Progenitor cell of endocrine pancreas (in vitro differentiated cells): ENCODE results near the gene AGBL5. TPM values are rescaled to one million over a fixed set of nuclear protein-coding genes. Genes with fewer than 3 reads are reported as not detected.

Source experiments
- DNase-seq: peaks from one replicate; pipeline ENCODE4 v3.0.0; 2021; ENCODE audit warnings: low spot score; ENCODE audit not compliant: unreplicated experiment
- H3K27ac Mint-ChIP-seq: 2 replicates; pipeline ENCODE4 v1.8.0; 2021; ENCODE audit warnings: mild to moderate bottlenecking, moderate library complexity, mixed read lengths
- H3K27me3 Mint-ChIP-seq: 2 replicates; pipeline ENCODE4 v1.8.0; 2021; ENCODE audit warnings: mixed read lengths
- H3K36me3 Mint-ChIP-seq: 2 replicates; pipeline ENCODE4 v1.8.0; 2022; ENCODE audit warnings: mixed read lengths; ENCODE audit not compliant: insufficient read depth
- H3K4me1 Mint-ChIP-seq: 2 replicates; pipeline ENCODE4 v1.8.0; 2021; ENCODE audit warnings: low read depth, mixed read lengths
- H3K4me3 Mint-ChIP-seq: 2 replicates; pipeline ENCODE4 v1.8.0; 2021; ENCODE audit warnings: low read depth, mild to moderate bottlenecking, moderate library complexity, mixed read lengths
- H3K9me3 Mint-ChIP-seq: 2 replicates; pipeline ENCODE4 v1.8.0; 2021; ENCODE audit warnings: low read depth, mixed read lengths
- CTCF ChIP-seq: fragments of 200-600 bp; sonication (generic); IDR thresholded peaks from one replicate; pipeline ENCODE4 v1.5.0; 2021; ENCODE audit warnings: antibody characterized with exemption, mild to moderate bottlenecking; ENCODE audit not compliant: unreplicated experiment
- total RNA-seq: library from RNA; stranded (reverse); gene quantifications from 2 replicates; pipeline ENCODE4 v1.2.1, GENCODE V29; 2021

AGBL5 gene
- total RNA-seq, 1 donor from 2014 or later: 60.2 TPM

DNA sequence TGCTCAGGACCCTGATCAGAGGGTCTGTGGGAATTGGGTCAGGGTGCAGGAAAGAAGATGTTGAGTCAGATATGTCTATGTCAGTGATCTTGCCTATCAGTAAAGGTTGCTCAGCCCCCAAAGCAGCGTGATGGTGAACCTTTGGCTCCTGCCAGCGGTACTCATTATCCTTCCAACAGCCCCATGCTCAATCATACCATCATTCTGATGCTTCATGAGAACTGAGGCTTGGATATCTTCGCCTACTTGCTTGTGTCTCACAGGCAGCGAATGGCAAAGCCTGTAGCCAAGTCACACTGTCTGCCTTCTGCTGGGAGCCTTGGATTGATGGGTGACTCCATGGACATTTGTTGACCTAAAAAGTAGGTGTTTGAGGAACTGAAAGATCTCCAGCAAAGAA is 37.7 kb upstream of the AGBL5 start:
- TF ChIP-seq CTCF: no peak
- no peaks in the 10 kb centered on the region for H3K9me3 Mint-ChIP-seq
- no peaks in the 10 kb centered on the region for H3K4me1 Mint-ChIP-seq
- H3K36me3 Mint-ChIP-seq: peaks cover 4% of the 10 kb centered on the region
- no peak overlapping the region for H3K4me3 Mint-ChIP-seq
- no peak overlapping the region for H3K27ac Mint-ChIP-seq
- no peak for DNase-seq
- no peaks in the 10 kb centered on the region for H3K27me3 Mint-ChIP-seq

- no peak for DNase-seq
- H3K4me3 Mint-ChIP-seq: no peak overlapping the region
- peaks cover 4% of the 10 kb centered on the region for H3K36me3 Mint-ChIP-seq
- no peaks in the 10 kb centered on the region for H3K9me3 Mint-ChIP-seq
- H3K4me1 Mint-ChIP-seq: no peaks in the 10 kb centered on the region
- TF ChIP-seq CTCF: no peak
- no peak overlapping the region for H3K27ac Mint-ChIP-seq
- no peaks in the 10 kb centered on the region for H3K27me3 Mint-ChIP-seq
These were observed 36.6 kb upstream of the AGBL5 start for GRCh38 chr2:27014771-27015433.

DNA sequence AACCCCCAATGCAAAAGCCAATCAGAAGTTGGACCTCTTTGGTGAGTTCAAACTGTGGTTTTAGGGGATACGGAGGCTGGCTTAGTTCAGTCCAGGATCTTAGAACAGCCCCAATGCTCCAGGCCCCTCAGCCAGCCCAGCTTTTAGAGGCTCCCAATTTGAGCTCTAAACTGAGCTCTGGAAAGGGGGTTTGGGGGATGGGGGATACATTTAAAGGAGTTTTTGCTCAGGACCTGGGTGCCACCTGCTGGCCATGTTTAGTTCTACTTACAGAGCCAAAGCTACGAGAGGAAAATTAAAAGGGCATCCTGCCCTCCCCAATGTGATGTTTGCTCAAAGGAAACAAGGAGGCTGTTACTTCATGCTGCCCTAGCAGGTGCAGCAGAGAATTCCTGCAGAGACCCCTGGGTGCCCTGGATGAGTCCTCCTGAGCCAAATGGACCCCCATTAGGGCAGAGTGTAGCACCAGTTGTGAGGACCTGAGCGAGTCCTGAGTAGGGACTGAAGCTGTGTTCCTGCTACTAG is 34.6 kb upstream of the AGBL5 start:
- peak; percentile 43 for DNase-seq
- Mint-ChIP-seq H3K4me3 (no peak overlapping the region), H3K27ac (no peak overlapping the region), H3K4me1 (peaks cover 2% of the 10 kb centered on the region), H3K9me3 (no peaks in the 10 kb centered on the region), H3K27me3 (no peaks in the 10 kb centered on the region), H3K36me3 (peaks cover 4% of the 10 kb centered on the region)
- TF ChIP-seq CTCF: peak; percentile 74

DNA sequence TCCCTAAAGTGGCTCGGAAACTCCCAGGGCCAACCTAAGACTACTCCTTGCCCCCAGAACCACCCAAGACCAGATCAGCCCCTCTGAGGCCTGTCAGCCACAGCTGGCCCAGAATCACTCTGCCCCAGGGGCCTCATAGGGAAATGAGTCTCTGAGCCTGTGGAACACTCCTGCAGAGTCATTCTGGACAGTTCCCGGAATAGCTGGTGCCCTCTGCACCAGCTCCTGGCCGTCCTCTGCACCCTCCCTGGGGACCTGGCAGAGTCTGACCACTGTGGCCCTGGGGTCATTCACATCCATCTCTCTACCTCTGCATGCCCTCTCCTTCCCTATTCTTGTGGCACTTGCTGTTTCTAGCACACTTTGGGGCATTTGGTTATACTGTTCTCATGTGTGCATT is 33.3 kb upstream of the AGBL5 start:
- TF ChIP-seq CTCF: no peak
- DNase-seq: no peak
- Mint-ChIP-seq H3K27ac (no peak overlapping the region), H3K27me3 (no peaks in the 10 kb centered on the region), H3K36me3 (peaks cover 2% of the 10 kb centered on the region), H3K4me3 (no peak overlapping the region), H3K4me1 (peaks cover 2% of the 10 kb centered on the region), H3K9me3 (no peaks in the 10 kb centered on the region)

DNA sequence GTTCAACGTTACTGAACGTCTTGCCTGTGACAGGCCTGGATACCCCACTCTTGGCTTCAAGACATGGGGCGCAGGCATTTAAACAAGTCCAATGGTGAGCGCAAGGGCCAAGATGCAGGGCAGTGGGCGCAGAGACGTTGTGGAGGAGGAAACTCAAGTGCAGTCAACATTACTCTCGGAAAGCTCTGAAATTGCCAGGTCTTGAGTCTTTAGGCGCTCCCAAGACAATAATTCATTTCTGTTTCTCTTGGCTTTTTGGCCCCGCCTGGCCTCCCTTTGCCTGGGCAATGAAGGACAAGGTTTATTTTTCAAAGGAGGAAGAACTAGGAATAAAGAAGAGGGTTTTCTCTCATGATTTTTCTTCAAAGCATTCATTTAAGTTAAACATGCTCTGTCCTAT is 32.0 kb upstream of the AGBL5 start:
- H3K9me3 Mint-ChIP-seq: no peaks in the 10 kb centered on the region
- peaks cover 2% of the 10 kb centered on the region for H3K4me1 Mint-ChIP-seq
- DNase-seq: no peak
- H3K36me3 Mint-ChIP-seq: peaks cover 2% of the 10 kb centered on the region
- TF ChIP-seq CTCF: no peak
- no peak overlapping the region for H3K27ac Mint-ChIP-seq
- no peaks in the 10 kb centered on the region for H3K27me3 Mint-ChIP-seq
- no peak overlapping the region for H3K4me3 Mint-ChIP-seq
